Astrocyte of the spinal cord (primary cell): Measurements from ENCODE around the gene ITGA8.
"Not testable (repeated sequence)": the region's sequence is repeated elsewhere in the genome, so short reads cannot be mapped to it uniquely, and the experiment has no call there.

ENCODE experiments used
- DNase-seq: peaks from one replicate; pipeline ENCODE4 v3.0.0; 2011; ENCODE audit warnings: low read depth, low spot score
- H3K4me3 ChIP-seq: 2 replicates; pipeline ENCODE4 v1.5.1; 2011; ENCODE audit warnings: low read depth, mild to moderate bottlenecking, low read length, moderate library complexity
- in situ Hi-C: cut with HindIII; loops from 2 replicates; pipeline ENCODE4 v1.10.0; 2017; ENCODE audit warnings: low sequenced_read_pairs
- TF ChIP-seq, protein P1 (sequence below): IDR thresholded peaks from 2 replicates; pipeline ENCODE4 v1.5.1; 2012; ENCODE audit warnings: low read depth, mild to moderate bottlenecking, low read length, inconsistent platforms

Gene ITGA8

DNA sequence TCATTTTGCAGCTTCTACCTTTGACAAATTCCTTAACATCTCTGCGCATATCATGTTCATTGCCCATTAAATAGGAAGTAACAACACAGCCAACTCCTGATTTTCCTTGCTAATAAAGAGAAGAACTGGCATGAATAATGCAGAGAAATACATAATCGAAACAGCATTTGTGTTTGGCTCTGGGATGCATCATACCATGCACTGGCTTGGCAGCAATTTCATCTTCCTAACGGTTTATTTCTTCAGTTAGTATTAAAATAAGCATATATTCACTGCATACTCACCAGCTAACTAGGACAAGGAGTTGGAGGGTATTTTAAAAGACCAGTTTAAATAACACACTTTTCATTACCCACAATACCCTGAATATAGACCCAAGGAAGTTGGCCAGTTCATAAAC lies 132.5 kb downstream of the ITGA8 start:
- DNase-seq: no peak
- H3K4me3 ChIP-seq: no peak overlapping the region
- in situ Hi-C loops: no loop called here
- TF ChIP-seq, protein P1, sequence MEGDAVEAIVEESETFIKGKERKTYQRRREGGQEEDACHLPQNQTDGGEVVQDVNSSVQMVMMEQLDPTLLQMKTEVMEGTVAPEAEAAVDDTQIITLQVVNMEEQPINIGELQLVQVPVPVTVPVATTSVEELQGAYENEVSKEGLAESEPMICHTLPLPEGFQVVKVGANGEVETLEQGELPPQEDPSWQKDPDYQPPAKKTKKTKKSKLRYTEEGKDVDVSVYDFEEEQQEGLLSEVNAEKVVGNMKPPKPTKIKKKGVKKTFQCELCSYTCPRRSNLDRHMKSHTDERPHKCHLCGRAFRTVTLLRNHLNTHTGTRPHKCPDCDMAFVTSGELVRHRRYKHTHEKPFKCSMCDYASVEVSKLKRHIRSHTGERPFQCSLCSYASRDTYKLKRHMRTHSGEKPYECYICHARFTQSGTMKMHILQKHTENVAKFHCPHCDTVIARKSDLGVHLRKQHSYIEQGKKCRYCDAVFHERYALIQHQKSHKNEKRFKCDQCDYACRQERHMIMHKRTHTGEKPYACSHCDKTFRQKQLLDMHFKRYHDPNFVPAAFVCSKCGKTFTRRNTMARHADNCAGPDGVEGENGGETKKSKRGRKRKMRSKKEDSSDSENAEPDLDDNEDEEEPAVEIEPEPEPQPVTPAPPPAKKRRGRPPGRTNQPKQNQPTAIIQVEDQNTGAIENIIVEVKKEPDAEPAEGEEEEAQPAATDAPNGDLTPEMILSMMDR: no peak

DNA sequence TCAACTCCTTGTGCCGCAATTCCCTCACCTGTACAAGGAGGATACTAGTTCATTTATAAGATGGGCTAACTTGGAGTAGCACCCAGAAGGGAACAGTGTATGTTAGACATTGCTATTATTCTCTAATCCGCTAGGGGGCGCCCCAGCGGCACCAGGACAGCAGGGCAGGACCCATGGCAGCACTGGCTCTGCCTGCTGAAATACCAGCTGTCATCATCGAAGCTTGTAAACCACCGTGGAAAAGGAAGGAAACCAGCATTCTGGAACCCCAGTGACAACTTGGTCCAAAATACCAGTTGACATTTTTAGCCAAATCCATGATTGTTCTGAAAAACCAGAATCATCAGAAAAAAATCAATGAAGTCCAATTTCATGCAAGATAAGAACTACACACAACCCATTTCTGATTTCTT lies 134.4 kb downstream of the ITGA8 start:
- DNase-seq: peak; percentile 48
- H3K4me3 ChIP-seq: no peak overlapping the region
- in situ Hi-C loops: no loop called here
- TF ChIP-seq, protein P1: peak; percentile 78

DNA sequence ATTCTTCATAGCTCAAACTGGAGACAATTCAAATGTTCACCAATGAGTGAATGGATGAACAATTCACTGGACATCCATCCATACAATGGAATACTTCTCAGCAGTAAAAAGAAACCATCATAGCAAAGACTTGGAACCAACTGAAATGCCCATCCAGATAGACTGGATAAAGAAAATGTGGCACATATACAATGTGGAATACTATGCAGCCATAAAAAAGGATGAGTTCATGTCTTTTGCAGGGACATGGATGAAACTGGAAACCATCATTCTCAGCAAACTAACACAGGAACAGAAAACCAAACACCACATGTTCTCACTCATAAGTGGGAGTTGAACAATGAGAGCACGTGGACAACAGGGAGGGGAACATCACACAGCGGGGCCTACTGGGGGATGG lies 136.8 kb downstream of the ITGA8 start:
- in situ Hi-C loops, DNase-seq, H3K4me3 ChIP-seq: not testable (repeated sequence)

DNA sequence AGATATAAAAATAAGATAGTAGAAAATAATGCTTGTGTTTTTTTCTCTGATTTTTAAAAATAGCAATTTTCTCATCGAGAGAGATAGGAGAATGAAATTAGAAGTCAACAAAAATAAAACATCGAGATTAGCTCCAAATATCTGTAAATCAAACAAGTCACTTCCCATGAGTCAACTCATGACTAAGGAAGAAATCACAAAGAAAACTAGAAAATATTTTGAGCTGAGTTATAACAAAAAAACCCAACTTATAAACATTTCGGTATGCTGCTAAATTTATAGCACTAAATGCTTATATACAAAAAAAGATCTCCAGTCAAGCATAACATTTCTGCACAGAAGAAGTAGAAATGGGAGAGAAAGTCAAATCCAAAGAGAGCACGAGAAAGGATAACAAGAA lies 140.1 kb downstream of the ITGA8 start:
- in situ Hi-C loops: no loop called here
- DNase-seq: peak; percentile 53
- TF ChIP-seq, protein P1: no peak
- no peak overlapping the region for H3K4me3 ChIP-seq

DNA sequence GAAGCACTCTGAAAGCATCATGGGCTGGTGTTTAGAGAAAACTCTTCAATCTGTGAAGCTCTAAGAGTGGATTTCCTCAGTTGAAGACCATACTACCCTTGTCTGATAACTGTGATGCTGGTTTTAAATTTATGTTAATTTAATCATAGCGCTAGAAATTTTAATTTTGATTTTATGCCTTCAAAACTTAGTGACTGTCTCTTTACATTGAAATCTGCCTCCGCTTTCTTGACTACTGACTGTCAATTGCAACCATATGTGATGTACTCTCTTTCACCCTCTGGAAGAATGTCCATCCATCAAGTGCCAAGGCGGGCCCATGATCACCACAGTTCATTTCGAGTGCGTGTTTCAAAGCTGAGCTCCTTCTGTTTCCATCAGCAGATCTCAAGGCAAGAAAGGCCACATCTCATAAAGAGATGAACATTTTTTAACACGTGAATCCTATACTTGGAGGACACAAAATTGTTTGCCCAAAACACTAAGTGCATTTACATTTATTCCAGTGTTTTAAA lies 147.1 kb downstream of the ITGA8 start:
- in situ Hi-C loops: no loop called here
- DNase-seq: no peak
- H3K4me3 ChIP-seq: no peak overlapping the region
- TF ChIP-seq, protein P1: no peak

DNA sequence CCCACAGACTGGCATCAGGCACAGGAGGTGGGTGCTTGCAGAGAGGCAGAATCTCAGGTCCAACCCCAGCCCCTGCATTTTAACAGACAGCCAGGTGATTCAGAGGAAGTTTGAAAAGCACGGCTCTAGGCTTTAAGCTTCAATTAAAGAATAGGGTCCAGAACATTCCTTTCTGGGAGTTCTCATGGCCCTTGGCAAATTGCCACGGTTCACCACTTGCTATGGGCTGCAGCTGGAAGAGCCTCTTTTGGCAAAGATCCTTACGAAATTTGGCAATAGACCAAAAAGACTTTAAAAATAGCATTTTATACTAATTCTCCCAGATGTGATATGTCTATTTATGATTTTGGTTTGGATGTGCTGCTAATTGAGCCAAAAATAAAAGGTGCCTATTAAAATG lies 148.1 kb downstream of the ITGA8 start:
- in situ Hi-C loops: no loop called here
- H3K4me3 ChIP-seq: no peak overlapping the region
- peak; percentile 71 for DNase-seq
- TF ChIP-seq, protein P1: no peak

DNA sequence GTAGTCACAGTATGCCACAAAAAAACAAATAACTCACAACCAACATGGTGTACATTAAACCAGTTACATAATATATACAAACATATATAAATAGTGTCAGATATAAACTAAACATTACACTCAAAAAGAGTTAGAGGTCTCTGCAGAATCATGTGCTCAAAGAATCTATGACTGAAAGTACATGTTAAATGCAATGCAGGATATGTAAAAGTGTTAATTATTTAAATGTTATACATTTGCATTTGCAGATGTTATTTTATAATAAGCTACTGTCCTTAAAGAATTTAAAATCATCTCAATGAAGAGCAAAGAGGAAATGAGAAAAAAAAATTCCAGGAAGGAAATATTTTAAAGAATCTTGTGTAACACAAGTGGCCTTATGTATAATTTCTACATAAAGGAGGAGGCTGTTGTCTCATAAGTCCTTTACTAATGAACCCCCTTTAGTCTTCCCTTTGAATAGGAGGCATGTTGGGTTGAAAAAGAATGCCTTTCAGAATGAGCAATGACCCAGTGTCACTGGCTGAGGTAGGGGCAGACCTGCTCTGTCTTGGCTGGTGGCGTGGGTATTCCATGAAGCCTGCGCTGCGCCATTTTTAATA lies 148.9 kb downstream of the ITGA8 start:
- TF ChIP-seq, protein P1: no peak
- no peak overlapping the region for H3K4me3 ChIP-seq
- in situ Hi-C loops: no loop called here
- DNase-seq: no peak
